H9 (cell line): ENCODE data around the gene SAXO2. TPM values are rescaled to one million over a fixed set of nuclear protein-coding genes. Genes with fewer than 3 reads are reported as not detected.
"Not testable (repeated sequence)": the region's sequence is repeated elsewhere in the genome, so short reads cannot be mapped to it uniquely, and the experiment has no call there.

Source experiments
- DNase-seq: peaks from one replicate; pipeline ENCODE4 v3.0.0-alpha.2; 2017
- H2AFZ ChIP-seq: one replicate; pipeline ENCODE4 v1.6.1; 2013; ENCODE audit warnings: mild to moderate bottlenecking, low read length, control low read depth, moderate library complexity
- H2AK5ac ChIP-seq: 2 replicates; pipeline ENCODE4 v1.6.1; 2013; ENCODE audit warnings: low read length, control low read depth, mixed read lengths; ENCODE audit not compliant: insufficient read length
- H2BK120ac ChIP-seq: one replicate; pipeline ENCODE4 v1.6.1; 2013; ENCODE audit warnings: low read depth, mild to moderate bottlenecking, low read length, control low read depth, inconsistent platforms; ENCODE audit not compliant: poor library complexity, severe bottlenecking
- H2BK12ac ChIP-seq: 2 replicates; pipeline ENCODE4 v1.6.1; 2013; ENCODE audit warnings: low read length, control low read depth, mixed read lengths, low read depth; ENCODE audit not compliant: insufficient read length
- H2BK15ac ChIP-seq: 2 replicates; pipeline ENCODE4 v1.6.1; 2013; ENCODE audit warnings: low read depth, low read length, control low read depth
- H2BK20ac ChIP-seq: one replicate; pipeline ENCODE4 v1.6.1; 2013; ENCODE audit warnings: low read depth, mild to moderate bottlenecking, low read length, control low read depth, inconsistent platforms; ENCODE audit not compliant: poor library complexity, severe bottlenecking
- H2BK5ac ChIP-seq: 2 replicates; pipeline ENCODE4 v1.6.1; 2013; ENCODE audit warnings: low read length, control low read depth, mixed read lengths; ENCODE audit not compliant: insufficient read length
- H3K14ac ChIP-seq: 2 replicates; pipeline ENCODE4 v1.6.1; 2013; ENCODE audit warnings: low read length, control low read depth; ENCODE audit not compliant: insufficient read depth
- H3K18ac ChIP-seq: 2 replicates; pipeline ENCODE4 v1.6.1; 2013; ENCODE audit warnings: low read depth, mild to moderate bottlenecking, mixed read lengths, low read length, control low read depth; ENCODE audit not compliant: insufficient read length
- H3K23ac ChIP-seq: 2 replicates; pipeline ENCODE4 v1.6.1; 2013; ENCODE audit warnings: low read length, control low read depth, mixed read lengths, low read depth; ENCODE audit not compliant: insufficient read length
- H3K23me2 ChIP-seq: 2 replicates; pipeline ENCODE4 v1.6.1; 2013; ENCODE audit warnings: low read depth, mild to moderate bottlenecking, mixed read lengths, low read length, control low read depth; ENCODE audit not compliant: insufficient read length, poor library complexity, severe bottlenecking
- H3K27ac ChIP-seq: 2 replicates; pipeline ENCODE4 v1.5.1; 2013; ENCODE audit warnings: low read length, control low read depth, mixed read lengths, low read depth; ENCODE audit not compliant: insufficient read length
- H3K27me3 ChIP-seq: 2 replicates; pipeline ENCODE4 v1.6.1; 2013; ENCODE audit warnings: low read length, control low read depth, inconsistent platforms; ENCODE audit not compliant: insufficient read depth
- H3K4ac ChIP-seq: 2 replicates; pipeline ENCODE4 v1.6.1; 2013; ENCODE audit warnings: low read depth, mild to moderate bottlenecking, control low read depth, inconsistent platforms, low read length, moderate library complexity
- H3K4me1 ChIP-seq: 2 replicates; pipeline ENCODE4 v1.6.1; 2013; ENCODE audit warnings: low read length, control low read depth, inconsistent platforms; ENCODE audit not compliant: insufficient read depth
- H3K4me2 ChIP-seq: 2 replicates; pipeline ENCODE4 v1.6.1; 2013; ENCODE audit warnings: low read length, control low read depth, mixed read lengths; ENCODE audit not compliant: insufficient read length, insufficient read depth
- H3K56ac ChIP-seq: 2 replicates; pipeline ENCODE4 v1.6.1; 2013; ENCODE audit warnings: low read depth, mild to moderate bottlenecking, mixed read lengths, low read length, control low read depth; ENCODE audit not compliant: insufficient read length
- H3K79me1 ChIP-seq: 2 replicates; pipeline ENCODE4 v1.6.1; 2013; ENCODE audit warnings: low read depth, mild to moderate bottlenecking, moderate library complexity, low read length, control low read depth, inconsistent platforms; ENCODE audit not compliant: insufficient read depth, poor library complexity, severe bottlenecking
- H3K79me2 ChIP-seq: 2 replicates; pipeline ENCODE4 v1.6.1; 2013; ENCODE audit warnings: low read length, control low read depth, inconsistent platforms; ENCODE audit not compliant: insufficient read depth
- H3K9ac ChIP-seq: 2 replicates; pipeline ENCODE4 v1.6.1; 2013; ENCODE audit warnings: low read length, control low read depth, mixed read lengths; ENCODE audit not compliant: insufficient read length; ENCODE audit errors: extremely low read depth
- H3K9me3 ChIP-seq: one replicate; pipeline ENCODE4 v1.6.1; 2013; ENCODE audit warnings: low read depth, low read length, inconsistent platforms; ENCODE audit not compliant: control insufficient read depth
- H3T11ph ChIP-seq: one replicate; pipeline ENCODE4 v1.6.1; 2013; ENCODE audit warnings: mild to moderate bottlenecking, low read length, control low read depth, inconsistent platforms
- H4K20me1 ChIP-seq: one replicate; pipeline ENCODE4 v1.6.1; 2013; ENCODE audit not compliant: control insufficient read depth, insufficient read length, insufficient read depth
- H4K5ac ChIP-seq: 2 replicates; pipeline ENCODE4 v1.6.1; 2013; ENCODE audit warnings: low read depth, mild to moderate bottlenecking, mixed read lengths, low read length, control low read depth; ENCODE audit not compliant: insufficient read length
- H4K8ac ChIP-seq: replicated peaks from 2 replicates; pipeline ENCODE4 v1.6.1; 2013; ENCODE audit warnings: low read length, control low read depth, mixed read lengths, low read depth; ENCODE audit not compliant: insufficient read length
- H4K91ac ChIP-seq: 2 replicates; pipeline ENCODE4 v1.6.1; 2013; ENCODE audit warnings: low read depth, mild to moderate bottlenecking, moderate library complexity, mixed read lengths, low read length, control low read depth; ENCODE audit not compliant: insufficient read length
- H3K27ac Mint-ChIP-seq, 3 experiments: 2 replicates in 2 of 3; 3 replicates in 1 of 3; pipeline ENCODE4 v1.8.0; 2020 to 2021; ENCODE audit warnings: mixed read lengths in 3 of 3, mild to moderate bottlenecking in 1 of 3, moderate library complexity in 1 of 3
- H3K27me3 Mint-ChIP-seq: 2 replicates; pipeline ENCODE4 v1.8.0; 2021; ENCODE audit warnings: low read depth, mild to moderate bottlenecking, moderate library complexity, mixed read lengths
- H3K36me3 Mint-ChIP-seq, 3 experiments: 2 replicates in 2 of 3; 3 replicates in 1 of 3; pipeline ENCODE4 v1.8.0; 2020 to 2021; ENCODE audit warnings: low read depth in 3 of 3, mixed read lengths in 3 of 3; ENCODE audit not compliant: insufficient read depth in 1 of 3
- H3K4me1 Mint-ChIP-seq, 2 experiments: 2 replicates each; pipeline ENCODE4 v1.8.0; 2020; ENCODE audit warnings: mixed read lengths in 2 of 2
- H3K4me3 Mint-ChIP-seq, 2 experiments: 2 replicates in 1 of 2; 3 replicates in 1 of 2; pipeline ENCODE4 v1.8.0; 2020 to 2021; ENCODE audit warnings: mild to moderate bottlenecking in 2 of 2, mixed read lengths in 2 of 2, moderate library complexity in 1 of 2
- H3K9me3 Mint-ChIP-seq, 2 experiments: 2 replicates in 1 of 2; 3 replicates in 1 of 2; pipeline ENCODE4 v1.8.0; 2020; ENCODE audit warnings: mild to moderate bottlenecking in 2 of 2, mixed read lengths in 2 of 2, moderate library complexity in 1 of 2
- WGBS: extraction: QIAGEN DNeasy Blood & Tissue Kit; methylation state at CpG from one replicate; pipeline ENCODE4 v1.1.7; 2013; ENCODE audit warnings: missing lambda C conversion rate, low lambda C conversion rate, mixed read lengths; ENCODE audit not compliant: insufficient read length; ENCODE audit errors: extremely low coverage; 5-methylcytosine and 5-hydroxymethylcytosine counted together
- total RNA-seq: library from RNA; stranded (reverse); gene quantifications from 2 replicates; pipeline ENCODE4 v1.2.1, GENCODE V29; 2021

SAXO2 gene
- total RNA-seq, 1 experiment from 2014 or later, result 3.1 TPM

DNA sequence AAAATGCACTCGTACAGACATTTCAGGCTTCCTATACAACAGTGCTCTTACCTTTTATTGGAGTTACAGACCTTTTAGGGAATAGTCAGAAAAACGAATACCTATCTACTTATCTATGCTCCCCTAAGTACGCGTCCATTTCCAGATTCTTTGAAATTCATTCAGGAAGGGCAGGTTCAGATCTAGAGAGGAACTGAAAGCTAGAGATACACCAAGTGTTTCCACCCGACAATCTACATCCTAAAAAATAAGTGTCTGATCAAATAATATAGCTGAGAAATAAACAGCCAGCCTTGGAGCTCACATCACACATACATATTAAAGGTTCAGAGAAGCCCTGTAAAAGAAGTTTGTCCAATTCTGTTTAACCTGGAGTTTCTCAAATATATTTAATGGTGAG, 19.0 kb upstream of the SAXO2 start:
- not testable (repeated sequence) for H2AK5ac ChIP-seq, H2AFZ ChIP-seq, H3K18ac ChIP-seq, H3K9me3 ChIP-seq, H3K27me3 ChIP-seq, H2BK5ac ChIP-seq, H2BK15ac ChIP-seq, H3K4me1 ChIP-seq, H4K5ac ChIP-seq, H3K79me1 ChIP-seq, H2BK20ac ChIP-seq, H3K79me2 ChIP-seq, H3K9ac ChIP-seq, H4K8ac ChIP-seq, DNase-seq, H4K20me1 ChIP-seq, H2BK12ac ChIP-seq, H3K14ac ChIP-seq, H3T11ph ChIP-seq, H4K91ac ChIP-seq, H3K9me3 Mint-ChIP-seq, H3K4me3 Mint-ChIP-seq, H3K27ac ChIP-seq, H3K23me2 ChIP-seq, H3K23ac ChIP-seq, H2BK120ac ChIP-seq, H3K4me1 Mint-ChIP-seq, H3K4ac ChIP-seq, H3K27me3 Mint-ChIP-seq, H3K4me2 ChIP-seq, H3K56ac ChIP-seq, H3K27ac Mint-ChIP-seq
- H3K36me3 Mint-ChIP-seq, result peaks cover 3 to 29% (median 14%) of the 10 kb centered on the region in 3 experiments; a peak in 5 of 7 replicates
- no CpG with 5 or more reads among the region's 5 CpGs for WGBS

DNA sequence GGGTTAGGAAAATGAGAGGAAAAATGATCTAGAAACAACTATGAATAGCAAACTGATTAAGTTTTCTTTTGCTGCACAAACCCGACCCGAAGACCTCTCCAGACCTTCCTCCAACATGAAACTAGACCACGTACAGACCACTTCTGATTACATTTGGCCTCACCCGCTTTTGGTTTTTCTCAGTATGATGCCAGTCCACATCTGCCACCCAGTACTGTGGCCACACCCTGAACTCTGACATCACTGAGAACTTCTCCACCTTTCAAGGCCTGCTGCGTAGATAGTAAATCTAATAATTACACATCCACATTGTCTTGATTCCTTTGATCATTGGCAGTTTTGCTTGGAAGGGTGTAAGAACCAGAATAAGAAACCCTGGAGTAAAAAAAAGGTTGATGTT, 16.7 kb upstream of the SAXO2 start:
- no CpG with 5 or more reads among the region's 5 CpGs for WGBS
- H3K9me3 ChIP-seq, H3K9ac ChIP-seq, H4K5ac ChIP-seq, H2AFZ ChIP-seq, H3K18ac ChIP-seq, DNase-seq, H4K8ac ChIP-seq, H3K27me3 Mint-ChIP-seq, H3K56ac ChIP-seq, H3T11ph ChIP-seq, H3K23ac ChIP-seq, H3K27ac Mint-ChIP-seq, H4K20me1 ChIP-seq, H2BK20ac ChIP-seq, H2BK120ac ChIP-seq, H2BK15ac ChIP-seq, H3K79me1 ChIP-seq, H2BK5ac ChIP-seq, H3K4me1 ChIP-seq, H2BK12ac ChIP-seq, H4K91ac ChIP-seq, H3K79me2 ChIP-seq, H3K27me3 ChIP-seq, H3K4ac ChIP-seq, H2AK5ac ChIP-seq, H3K23me2 ChIP-seq, H3K9me3 Mint-ChIP-seq, H3K4me3 Mint-ChIP-seq, H3K4me1 Mint-ChIP-seq, H3K4me2 ChIP-seq, H3K27ac ChIP-seq, H3K14ac ChIP-seq: not testable (repeated sequence)
- H3K36me3 Mint-ChIP-seq, result peaks cover 0 to 10% (median 0%) of the 10 kb centered on the region in 3 experiments; a peak in 2 of 7 replicates
